ENCODE measurements around the gene NPFF. TPM values are rescaled to one million over a fixed set of nuclear protein-coding genes. Genes with fewer than 3 reads are reported as not detected.

Gene NPFF
- total and polyA plus RNA-seq, 2 of the 13 experiments (the other 11 are each of a cell fraction or from before 2014, with no cell fraction given), result not detected

DNA sequence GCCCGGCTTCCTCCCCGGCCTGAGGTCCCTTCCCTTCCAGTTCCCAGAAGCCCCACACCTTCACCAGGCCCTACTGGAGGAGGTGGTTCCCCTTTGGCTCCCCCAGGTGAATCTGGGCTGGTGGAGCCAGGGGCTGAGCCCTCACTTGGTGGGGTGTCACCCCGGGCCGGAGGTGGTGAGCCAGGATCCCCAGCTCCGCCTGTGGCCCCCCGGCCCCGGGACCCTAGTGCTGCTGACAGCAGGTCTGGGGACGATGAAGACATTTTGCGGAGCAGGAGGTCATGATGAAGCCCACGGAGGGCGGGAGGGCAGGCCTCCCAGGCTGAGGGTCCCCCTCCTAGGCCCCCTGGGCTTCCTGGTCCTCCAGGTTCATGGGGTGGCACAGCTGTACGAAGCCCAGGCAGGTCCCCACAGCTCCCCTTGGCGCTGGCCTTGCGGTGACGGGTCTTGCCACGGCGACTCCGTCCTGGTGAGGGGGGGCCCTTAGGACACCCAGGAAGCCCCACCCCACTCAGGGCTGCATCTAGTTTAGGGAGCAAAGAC lies 24.6 kb downstream of the NPFF start (continued):
- TF ChIP-seq, protein P1, sequence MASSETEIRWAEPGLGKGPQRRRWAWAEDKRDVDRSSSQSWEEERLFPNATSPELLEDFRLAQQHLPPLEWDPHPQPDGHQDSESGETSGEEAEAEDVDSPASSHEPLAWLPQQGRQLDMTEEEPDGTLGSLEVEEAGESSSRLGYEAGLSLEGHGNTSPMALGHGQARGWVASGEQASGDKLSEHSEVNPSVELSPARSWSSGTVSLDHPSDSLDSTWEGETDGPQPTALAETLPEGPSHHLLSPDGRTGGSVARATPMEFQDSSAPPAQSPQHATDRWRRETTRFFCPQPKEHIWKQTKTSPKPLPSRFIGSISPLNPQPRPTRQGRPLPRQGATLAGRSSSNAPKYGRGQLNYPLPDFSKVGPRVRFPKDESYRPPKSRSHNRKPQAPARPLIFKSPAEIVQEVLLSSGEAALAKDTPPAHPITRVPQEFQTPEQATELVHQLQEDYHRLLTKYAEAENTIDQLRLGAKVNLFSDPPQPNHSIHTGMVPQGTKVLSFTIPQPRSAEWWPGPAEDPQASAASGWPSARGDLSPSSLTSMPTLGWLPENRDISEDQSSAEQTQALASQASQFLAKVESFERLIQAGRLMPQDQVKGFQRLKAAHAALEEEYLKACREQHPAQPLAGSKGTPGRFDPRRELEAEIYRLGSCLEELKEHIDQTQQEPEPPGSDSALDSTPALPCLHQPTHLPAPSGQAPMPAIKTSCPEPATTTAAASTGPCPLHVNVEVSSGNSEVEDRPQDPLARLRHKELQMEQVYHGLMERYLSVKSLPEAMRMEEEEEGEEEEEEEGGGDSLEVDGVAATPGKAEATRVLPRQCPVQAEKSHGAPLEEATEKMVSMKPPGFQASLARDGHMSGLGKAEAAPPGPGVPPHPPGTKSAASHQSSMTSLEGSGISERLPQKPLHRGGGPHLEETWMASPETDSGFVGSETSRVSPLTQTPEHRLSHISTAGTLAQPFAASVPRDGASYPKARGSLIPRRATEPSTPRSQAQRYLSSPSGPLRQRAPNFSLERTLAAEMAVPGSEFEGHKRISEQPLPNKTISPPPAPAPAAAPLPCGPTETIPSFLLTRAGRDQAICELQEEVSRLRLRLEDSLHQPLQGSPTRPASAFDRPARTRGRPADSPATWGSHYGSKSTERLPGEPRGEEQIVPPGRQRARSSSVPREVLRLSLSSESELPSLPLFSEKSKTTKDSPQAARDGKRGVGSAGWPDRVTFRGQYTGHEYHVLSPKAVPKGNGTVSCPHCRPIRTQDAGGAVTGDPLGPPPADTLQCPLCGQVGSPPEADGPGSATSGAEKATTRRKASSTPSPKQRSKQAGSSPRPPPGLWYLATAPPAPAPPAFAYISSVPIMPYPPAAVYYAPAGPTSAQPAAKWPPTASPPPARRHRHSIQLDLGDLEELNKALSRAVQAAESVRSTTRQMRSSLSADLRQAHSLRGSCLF (CRISPR knock-in tag; IDR thresholded peaks at IDR 0.05; ENCODE audit: borderline replicate concordance), result no peak
- 0 out of 2 replicates have a peak, but pooled peaks have one; percentile 32 for TF ChIP-seq NCOA1 (CRISPR knock-in tag; IDR thresholded peaks at IDR 0.05)
- TF ChIP-seq KLF13 (CRISPR knock-in tag; IDR thresholded peaks at IDR 0.05), result 0 out of 2 replicates have a peak, but pooled peaks have one; percentile 25
- no peak for TF ChIP-seq ZFP1 (CRISPR knock-in tag; IDR thresholded peaks at IDR 0.05)
- TF ChIP-seq KAT8 (CRISPR knock-in tag; IDR thresholded peaks at IDR 0.05), result no peak
- TF ChIP-seq TFAP4 (IDR thresholded peaks at IDR 0.05; ENCODE audit: borderline replicate concordance, low read depth), result no peak
- TF ChIP-seq RBFOX2 (IDR thresholded peaks at IDR 0.05; ENCODE audit: low read depth, low read length), result peak; percentile 86
- TF ChIP-seq POLR2AphosphoS5 (IDR thresholded peaks at IDR 0.05; ENCODE audit: low read depth, low read length), result 0 out of 2 replicates have a peak, but pooled peaks have one; percentile 15
- TF ChIP-seq RAD21 (CRISPR knock-in tag; IDR thresholded peaks at IDR 0.05), result peak; percentile 46; the same call in 1 of the 2 replicates
- TF ChIP-seq ZNF768 (CRISPR knock-in tag; IDR thresholded peaks at IDR 0.05), result peak; percentile 37; the same call in 1 of the 2 replicates
- TF ChIP-seq MED8 (CRISPR knock-in tag; IDR thresholded peaks at IDR 0.05; ENCODE audit: insufficient replicate concordance), result no peak
- peak; percentile 42; the same call in 1 of the 2 replicates for TF ChIP-seq ZNF687 (CRISPR knock-in tag; IDR thresholded peaks at IDR 0.05)
- TF ChIP-seq, protein P2, sequence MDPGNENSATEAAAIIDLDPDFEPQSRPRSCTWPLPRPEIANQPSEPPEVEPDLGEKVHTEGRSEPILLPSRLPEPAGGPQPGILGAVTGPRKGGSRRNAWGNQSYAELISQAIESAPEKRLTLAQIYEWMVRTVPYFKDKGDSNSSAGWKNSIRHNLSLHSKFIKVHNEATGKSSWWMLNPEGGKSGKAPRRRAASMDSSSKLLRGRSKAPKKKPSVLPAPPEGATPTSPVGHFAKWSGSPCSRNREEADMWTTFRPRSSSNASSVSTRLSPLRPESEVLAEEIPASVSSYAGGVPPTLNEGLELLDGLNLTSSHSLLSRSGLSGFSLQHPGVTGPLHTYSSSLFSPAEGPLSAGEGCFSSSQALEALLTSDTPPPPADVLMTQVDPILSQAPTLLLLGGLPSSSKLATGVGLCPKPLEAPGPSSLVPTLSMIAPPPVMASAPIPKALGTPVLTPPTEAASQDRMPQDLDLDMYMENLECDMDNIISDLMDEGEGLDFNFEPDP (CRISPR knock-in tag; conservative IDR thresholded peaks at IDR 0.05), result 0 out of 2 replicates have a peak, but pooled peaks have one; percentile 52
- TF ChIP-seq AKAP8 (CRISPR knock-in tag; IDR thresholded peaks at IDR 0.05), result peak; percentile 34; the same call in 1 of the 2 replicates
- TF ChIP-seq SOX13 (IDR thresholded peaks at IDR 0.05), result no peak
- 0 out of 4 replicates have a peak, but pooled peaks of 1 of the 2 experiments have one; percentile 25 for TF ChIP-seq SOX13 (CRISPR knock-in tag; conservative IDR thresholded peaks at IDR 0.05 in 1 of 2, IDR thresholded peaks at IDR 0.05 in 1 of 2)
- 0 out of 2 replicates have a peak, but pooled peaks have one; percentile 16 for TF ChIP-seq POLR2G (IDR thresholded peaks at IDR 0.05; ENCODE audit: low read depth, low read length)
- peak; percentile 32; the same call in 1 of the 2 replicates for TF ChIP-seq CCDC6 (CRISPR knock-in tag; IDR thresholded peaks at IDR 0.05)
